Measurements from ENCODE around the gene JAG2.

DNA sequence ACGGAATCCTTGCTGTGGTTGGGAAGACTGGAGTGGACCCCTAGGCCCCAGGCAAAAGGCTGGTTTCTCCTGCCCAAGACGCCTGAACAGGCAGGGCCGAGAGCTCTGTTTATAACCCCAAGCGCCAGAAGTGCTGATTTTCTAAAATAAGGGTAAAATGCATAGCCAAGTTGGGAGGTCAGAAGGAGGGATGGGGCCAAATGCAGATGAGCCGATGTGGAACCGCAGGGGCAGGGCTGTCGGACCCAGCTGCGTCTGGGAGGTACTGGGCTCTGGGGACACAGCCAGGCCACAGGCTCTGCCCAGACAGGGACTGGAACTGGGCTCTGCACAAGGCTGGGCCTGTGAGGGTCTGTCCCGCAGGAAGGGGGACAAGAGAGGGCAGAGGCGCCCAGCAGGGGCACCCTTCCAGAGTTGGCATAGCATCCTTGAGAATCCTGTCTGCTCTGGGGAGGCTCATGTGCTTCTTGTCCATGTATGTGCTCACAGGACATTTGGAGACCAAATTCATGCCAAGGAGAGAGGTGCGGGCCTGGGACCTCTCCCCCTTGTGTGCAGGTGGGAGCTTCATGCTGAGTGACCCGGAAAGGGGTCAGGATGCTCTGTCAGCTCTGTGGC lies 49.1 kb downstream of the JAG2 start:
- TF ChIP-seq, protein P1, sequence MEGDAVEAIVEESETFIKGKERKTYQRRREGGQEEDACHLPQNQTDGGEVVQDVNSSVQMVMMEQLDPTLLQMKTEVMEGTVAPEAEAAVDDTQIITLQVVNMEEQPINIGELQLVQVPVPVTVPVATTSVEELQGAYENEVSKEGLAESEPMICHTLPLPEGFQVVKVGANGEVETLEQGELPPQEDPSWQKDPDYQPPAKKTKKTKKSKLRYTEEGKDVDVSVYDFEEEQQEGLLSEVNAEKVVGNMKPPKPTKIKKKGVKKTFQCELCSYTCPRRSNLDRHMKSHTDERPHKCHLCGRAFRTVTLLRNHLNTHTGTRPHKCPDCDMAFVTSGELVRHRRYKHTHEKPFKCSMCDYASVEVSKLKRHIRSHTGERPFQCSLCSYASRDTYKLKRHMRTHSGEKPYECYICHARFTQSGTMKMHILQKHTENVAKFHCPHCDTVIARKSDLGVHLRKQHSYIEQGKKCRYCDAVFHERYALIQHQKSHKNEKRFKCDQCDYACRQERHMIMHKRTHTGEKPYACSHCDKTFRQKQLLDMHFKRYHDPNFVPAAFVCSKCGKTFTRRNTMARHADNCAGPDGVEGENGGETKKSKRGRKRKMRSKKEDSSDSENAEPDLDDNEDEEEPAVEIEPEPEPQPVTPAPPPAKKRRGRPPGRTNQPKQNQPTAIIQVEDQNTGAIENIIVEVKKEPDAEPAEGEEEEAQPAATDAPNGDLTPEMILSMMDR (IDR thresholded peaks at IDR 0.05): no peak
- TF ChIP-seq POLR2A (IDR thresholded peaks at IDR 0.05) (no peak), EP300 (IDR thresholded peaks at IDR 0.05; ENCODE audit: low read depth) (no peak), POLR2AphosphoS5 (IDR thresholded peaks at IDR 0.05) (no peak)
